HT1080 (cell line): ENCODE data around the gene NIF3L1. TPM values are rescaled to one million over a fixed set of nuclear protein-coding genes. Genes with fewer than 3 reads are reported as not detected.

Experiments
- DNase-seq: peaks from one replicate; pipeline ENCODE4 v3.0.0-alpha.2; 2015; ENCODE audit warnings: low read depth
- polyA plus RNA-seq, 2 experiments: library from polyadenylated mRNA; depleted of rRNA; stranded (reverse); fragments of >200 nt; gene quantifications; 2 replicates each; pipeline ENCODE4 v1.2.3, GENCODE V29; 2015
- total RNA-seq: library from RNA; depleted of rRNA; stranded (reverse); fragments of >200 nt; shearing (Covaris generic); gene quantifications from 2 replicates; pipeline ENCODE4 v1.2.3, GENCODE V29; 2014; rRNA removed

NIF3L1 gene
- 78.9 and 87.4 TPM in 2 replicates for total RNA-seq
- 45.1 and 49.9 TPM in 2 replicates for polyA plus RNA-seq (2015; cell fraction: cytosol; rRNA removed)
- polyA plus RNA-seq (2015; cell fraction: nucleus; rRNA removed) = 70.6 and 73.6 TPM in 2 replicates

GRCh38 chr2:200888704-200889625, at the start of gene NIF3L1, which contains the start of gene PPIL3:
Gene NIF3L1, plus strand, starts transcription at chr2:200889371. Its CDS starts 2,573 bp downstream, at chr2:200891944.
Gene PPIL3, minus strand, starts transcription at chr2:200889077. Its CDS starts 1,462 bp downstream, at chr2:200887615.
- peak; percentile 99 for DNase-seq

GRCh38 chr2:200839513-200839912, 49.7 kb upstream of the NIF3L1 start:
- no peak for DNase-seq

- no peak for DNase-seq
Measured at GRCh38 chr2:200843993-200844948, 44.9 kb upstream of the NIF3L1 start.

- DNase-seq = no peak
Measured at GRCh38 chr2:200845194-200845593, 44.0 kb upstream of the NIF3L1 start.

- DNase-seq = peak; percentile 34
Measured at GRCh38 chr2:200845669-200846325, 43.4 kb upstream of the NIF3L1 start.

- no peak for DNase-seq
Measured at GRCh38 chr2:200847269-200847668, 41.9 kb upstream of the NIF3L1 start.

- DNase-seq = no peak
Measured at GRCh38 chr2:200847939-200848338, 41.2 kb upstream of the NIF3L1 start.

GRCh38 chr2:200850512-200851256, 38.5 kb upstream of the NIF3L1 start:
- no peak for DNase-seq

- no peak for DNase-seq
Measured at GRCh38 chr2:200851398-200852248, 37.5 kb upstream of the NIF3L1 start.

GRCh38 chr2:200852605-200853004, 36.6 kb upstream of the NIF3L1 start:
- no peak for DNase-seq

- no peak for DNase-seq
Measured at GRCh38 chr2:200856806-200857205, 32.4 kb upstream of the NIF3L1 start.

- no peak for DNase-seq
Measured at GRCh38 chr2:200860092-200860795, 28.9 kb upstream of the NIF3L1 start.

- no peak for DNase-seq
Measured at GRCh38 chr2:200861617-200862155, 27.5 kb upstream of the NIF3L1 start.

GRCh38 chr2:200862532-200863000, 26.6 kb upstream of the NIF3L1 start:
- peak; percentile 68 for DNase-seq

GRCh38 chr2:200863782-200864175, 25.4 kb upstream of the NIF3L1 start:
- no peak for DNase-seq

GRCh38 chr2:200864176-200865034, 24.8 kb upstream of the NIF3L1 start, which contains the start of gene CLK1:
Gene CLK1, minus strand, starts transcription at chr2:200864658. Its CDS starts 2,796 bp downstream, at chr2:200861862.
- DNase-seq = peak; percentile 90

- no peak for DNase-seq
Measured at GRCh38 chr2:200869014-200869413, 20.2 kb upstream of the NIF3L1 start.
